ENCODE results near the gene EPS8. TPM values are rescaled to one million over a fixed set of nuclear protein-coding genes. Genes with fewer than 3 reads are reported as not detected.

The EPS8 gene
- total RNA-seq, 1 experiment from 2014 or later, result 97.5 TPM

GRCh38 chr12:15827136-15827535, 37.9 kb upstream of the EPS8 start:
- Mint-ChIP-seq H3K9me3 (ENCODE audit: low read depth, unreplicated experiment) (no peaks in the 10 kb centered on the region), H3K36me3 (ENCODE audit: insufficient read depth, unreplicated experiment) (no peaks in the 10 kb centered on the region), H3K27me3 (ENCODE audit: unreplicated experiment) (no peaks in the 10 kb centered on the region), H3K4me3 (ENCODE audit: low read depth, unreplicated experiment) (no peak overlapping the region), H3K27ac (ENCODE audit: unreplicated experiment) (no peak overlapping the region), H3K4me1 (ENCODE audit: low read depth, unreplicated experiment) (peaks cover 60% of the 10 kb centered on the region)
- intact Hi-C loops (cut with micrococcal nuclease; ENCODE audit: unreplicated experiment), result no loop called here
- CTCF ChIA-PET, result interaction anchor here (0.9 kb wide), 1 partner anchor 12 kb away, joined by 3 read pairs; no protein-coding TSS in a partner anchor
- BruUV-seq (replicated peaks), result no TSS peak
- no peak for TF ChIP-seq CTCF (IDR thresholded peaks at IDR 0.05; ENCODE audit: unreplicated experiment)
- no peak for DNase-seq

DNA sequence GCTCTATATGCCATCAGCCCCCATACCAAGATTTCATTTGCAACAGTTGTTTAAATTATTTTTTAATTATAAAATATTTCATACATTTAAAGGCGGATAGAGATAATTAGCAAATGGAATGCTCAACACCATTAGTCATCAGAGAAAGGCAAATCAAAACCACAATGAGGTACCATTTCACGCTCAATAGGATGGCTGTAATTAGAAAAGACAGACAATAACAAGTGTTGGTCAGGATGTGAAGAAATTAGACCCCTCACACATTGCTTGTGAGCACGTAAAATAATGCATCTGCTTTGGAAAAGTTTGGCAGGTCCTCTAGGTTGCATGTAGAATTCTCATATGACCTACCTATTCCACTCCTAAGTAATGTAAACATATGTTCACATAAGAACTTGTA, 35.3 kb upstream of the EPS8 start:
- TF ChIP-seq CTCF (IDR thresholded peaks at IDR 0.05; ENCODE audit: unreplicated experiment), result no peak
- DNase-seq, result no peak
- Mint-ChIP-seq H3K4me3 (ENCODE audit: low read depth, unreplicated experiment) (no peak overlapping the region), H3K27ac (ENCODE audit: unreplicated experiment) (no peak overlapping the region), H3K4me1 (ENCODE audit: low read depth, unreplicated experiment) (peaks cover 50% of the 10 kb centered on the region), H3K36me3 (ENCODE audit: insufficient read depth, unreplicated experiment) (no peaks in the 10 kb centered on the region), H3K27me3 (ENCODE audit: unreplicated experiment) (no peaks in the 10 kb centered on the region), H3K9me3 (ENCODE audit: low read depth, unreplicated experiment) (no peaks in the 10 kb centered on the region)
- no TSS peak for BruUV-seq (replicated peaks)
- CTCF ChIA-PET, result no interaction called here
- intact Hi-C loops (cut with micrococcal nuclease; ENCODE audit: unreplicated experiment), result no loop called here

DNA sequence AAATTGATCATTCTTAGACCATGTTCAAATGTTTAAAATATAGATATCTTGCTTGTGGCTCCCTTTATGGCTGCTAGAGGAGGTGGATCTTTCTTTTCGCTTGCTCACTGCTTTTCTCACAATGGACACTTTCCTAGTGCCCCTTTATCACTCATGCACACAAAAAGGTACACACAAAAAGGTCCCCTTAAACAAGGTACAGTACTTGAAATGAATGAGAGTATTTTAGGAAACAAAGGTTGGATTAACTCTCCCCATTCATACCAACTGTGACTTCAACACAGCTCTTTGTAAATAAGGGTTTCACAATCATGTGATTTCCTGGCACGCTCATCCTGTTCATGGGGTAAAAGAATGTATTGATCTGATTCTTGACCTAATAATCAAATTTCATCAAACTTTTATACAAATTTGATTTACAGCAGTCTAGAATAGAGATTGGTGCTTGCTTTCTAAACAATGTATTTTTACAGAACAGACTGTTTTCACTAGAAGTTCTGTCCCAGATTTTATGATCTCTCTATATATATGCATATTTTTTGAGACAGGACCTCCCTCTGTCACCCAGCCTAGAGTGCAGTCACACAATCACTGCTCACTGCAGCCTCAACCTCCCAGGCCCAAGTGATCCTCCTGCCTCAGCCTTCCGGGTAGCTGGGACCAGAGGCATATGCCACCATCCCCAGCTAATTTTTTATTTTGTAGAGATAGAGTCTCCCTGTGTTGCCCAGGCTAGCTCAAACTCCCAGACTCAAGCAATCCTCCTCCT, 34.4 kb upstream of the EPS8 start:
- no TSS peak for BruUV-seq (replicated peaks)
- Mint-ChIP-seq H3K27ac (ENCODE audit: unreplicated experiment) (peak overlapping the region; percentile 59), H3K4me3 (ENCODE audit: low read depth, unreplicated experiment) (no peak overlapping the region), H3K36me3 (ENCODE audit: insufficient read depth, unreplicated experiment) (no peaks in the 10 kb centered on the region), H3K9me3 (ENCODE audit: low read depth, unreplicated experiment) (no peaks in the 10 kb centered on the region), H3K27me3 (ENCODE audit: unreplicated experiment) (no peaks in the 10 kb centered on the region), H3K4me1 (ENCODE audit: low read depth, unreplicated experiment) (peaks cover 53% of the 10 kb centered on the region)
- intact Hi-C loops (cut with micrococcal nuclease; ENCODE audit: unreplicated experiment), result no loop called here
- DNase-seq, result peak; percentile 15
- TF ChIP-seq CTCF (IDR thresholded peaks at IDR 0.05; ENCODE audit: unreplicated experiment), result no peak
- CTCF ChIA-PET, result interaction anchor here (0.7 to 1.1 kb wide), 2 partner anchors 15 to 518 kb away, joined by 3 to 4 read pairs; no protein-coding TSS in a partner anchor

- TF ChIP-seq CTCF (IDR thresholded peaks at IDR 0.05; ENCODE audit: unreplicated experiment), result no peak
- Mint-ChIP-seq H3K4me1 (ENCODE audit: low read depth, unreplicated experiment) (peaks cover 39% of the 10 kb centered on the region), H3K27ac (ENCODE audit: unreplicated experiment) (no peak overlapping the region), H3K4me3 (ENCODE audit: low read depth, unreplicated experiment) (no peak overlapping the region), H3K9me3 (ENCODE audit: low read depth, unreplicated experiment) (no peaks in the 10 kb centered on the region), H3K36me3 (ENCODE audit: insufficient read depth, unreplicated experiment) (no peaks in the 10 kb centered on the region), H3K27me3 (ENCODE audit: unreplicated experiment) (no peaks in the 10 kb centered on the region)
- intact Hi-C loops (cut with micrococcal nuclease; ENCODE audit: unreplicated experiment), result no loop called here
- CTCF ChIA-PET, result no interaction called here
- no peak for DNase-seq
- no TSS peak for BruUV-seq (replicated peaks)
These were observed 30.7 kb upstream of the EPS8 start for GRCh38 chr12:15819644-15820437.

All from Calu3 (cell line).